ENCODE data around the gene EFCAB8.
A peak's percentile ranks its signal among the peaks of the same experiment; 100 is the strongest.
"Not testable (repeated sequence)": the region's sequence is repeated elsewhere in the genome, so short reads cannot be mapped to it uniquely, and the experiment has no call there.

Gene EFCAB8

DNA sequence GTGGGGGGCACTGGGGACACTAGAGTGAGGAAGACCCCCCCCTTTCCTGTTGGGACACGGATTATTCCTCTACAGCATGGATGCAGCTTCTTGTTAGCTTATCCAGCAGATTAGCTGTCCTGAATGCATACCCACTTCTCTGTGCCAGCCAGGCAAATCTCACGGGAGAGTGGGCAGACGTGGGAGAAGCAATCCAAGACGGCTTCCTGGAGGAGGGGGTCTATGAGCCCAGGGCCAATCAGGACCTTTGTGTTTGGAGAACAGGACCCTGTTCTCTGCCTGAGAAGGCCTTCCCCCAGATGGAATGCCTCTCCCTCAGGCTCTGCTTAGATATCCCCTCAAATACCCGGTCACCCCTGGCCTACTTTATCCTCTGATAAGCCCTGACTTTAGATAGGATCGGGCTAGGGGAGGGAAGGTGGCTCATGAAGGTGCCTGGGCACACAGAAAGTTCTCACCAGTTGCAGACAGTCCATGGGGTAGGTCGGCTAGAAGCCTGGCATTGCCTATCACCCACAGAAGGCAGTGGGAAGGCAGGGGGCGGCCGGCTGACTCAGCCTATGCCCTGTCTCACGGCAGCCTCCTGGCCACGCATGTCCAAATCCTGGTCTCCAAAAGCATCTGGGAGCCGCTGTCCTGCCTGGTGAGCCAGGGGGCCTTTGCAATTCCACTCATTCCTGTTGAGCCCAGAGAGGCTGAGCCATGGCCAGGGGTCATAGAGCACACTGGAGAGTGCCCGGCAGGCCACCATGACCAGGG, 110.8 kb downstream of the EFCAB8 start:
- no peak for DNase-seq (ENCODE audit: low read depth)
- TF ChIP-seq, protein P1, sequence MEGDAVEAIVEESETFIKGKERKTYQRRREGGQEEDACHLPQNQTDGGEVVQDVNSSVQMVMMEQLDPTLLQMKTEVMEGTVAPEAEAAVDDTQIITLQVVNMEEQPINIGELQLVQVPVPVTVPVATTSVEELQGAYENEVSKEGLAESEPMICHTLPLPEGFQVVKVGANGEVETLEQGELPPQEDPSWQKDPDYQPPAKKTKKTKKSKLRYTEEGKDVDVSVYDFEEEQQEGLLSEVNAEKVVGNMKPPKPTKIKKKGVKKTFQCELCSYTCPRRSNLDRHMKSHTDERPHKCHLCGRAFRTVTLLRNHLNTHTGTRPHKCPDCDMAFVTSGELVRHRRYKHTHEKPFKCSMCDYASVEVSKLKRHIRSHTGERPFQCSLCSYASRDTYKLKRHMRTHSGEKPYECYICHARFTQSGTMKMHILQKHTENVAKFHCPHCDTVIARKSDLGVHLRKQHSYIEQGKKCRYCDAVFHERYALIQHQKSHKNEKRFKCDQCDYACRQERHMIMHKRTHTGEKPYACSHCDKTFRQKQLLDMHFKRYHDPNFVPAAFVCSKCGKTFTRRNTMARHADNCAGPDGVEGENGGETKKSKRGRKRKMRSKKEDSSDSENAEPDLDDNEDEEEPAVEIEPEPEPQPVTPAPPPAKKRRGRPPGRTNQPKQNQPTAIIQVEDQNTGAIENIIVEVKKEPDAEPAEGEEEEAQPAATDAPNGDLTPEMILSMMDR (IDR thresholded peaks at IDR 0.05; ENCODE audit: low read depth, low read length, missing control alignments): no peak
- no peak overlapping the region for H3K4me3 ChIP-seq (ENCODE audit: low read depth, low read length)

DNA sequence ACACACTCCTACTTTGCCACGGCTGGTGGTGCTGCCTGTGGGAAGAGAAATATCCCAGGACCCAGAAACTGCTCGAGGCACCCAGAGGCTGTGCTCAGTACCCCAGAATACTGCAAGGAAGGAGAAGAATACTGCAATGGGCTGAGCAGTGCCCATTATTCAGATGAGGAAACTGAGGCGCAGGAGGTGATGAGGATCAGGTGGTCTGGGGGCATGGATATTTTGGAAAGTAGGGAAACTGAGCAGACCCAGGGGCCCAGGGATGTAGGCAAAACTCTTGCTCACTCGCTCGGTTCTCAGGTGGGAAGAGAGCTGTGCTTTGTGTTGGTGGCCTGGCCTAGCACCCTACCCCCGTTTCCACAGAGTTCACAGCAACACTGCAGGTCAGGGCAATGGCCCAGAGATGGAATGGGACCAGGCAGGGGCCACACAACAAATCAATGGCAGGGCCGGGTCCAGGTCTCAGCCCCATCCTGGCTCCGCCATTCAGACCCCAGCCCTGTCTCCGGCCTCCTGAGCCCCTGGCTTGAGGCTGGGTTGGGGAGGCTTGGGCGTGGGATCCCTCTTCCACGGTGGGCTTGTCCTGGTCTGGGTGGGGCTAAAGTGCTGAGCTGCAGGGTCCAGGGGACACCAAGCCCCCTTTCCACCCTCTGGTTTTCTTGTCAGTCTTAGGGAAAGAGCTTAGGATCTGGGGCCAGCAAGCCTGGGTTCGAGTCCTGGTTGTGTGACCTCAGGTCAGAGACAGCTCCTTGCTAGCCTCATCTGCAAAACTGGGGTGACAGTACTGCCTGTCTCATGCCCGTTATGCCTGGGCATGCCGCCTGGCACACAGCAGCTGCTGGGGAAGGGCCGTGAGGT, 111.6 kb downstream of the EFCAB8 start:
- no peak for DNase-seq (ENCODE audit: low read depth)
- TF ChIP-seq, protein P1 (IDR thresholded peaks at IDR 0.05; ENCODE audit: low read depth, low read length, missing control alignments): no peak
- no peak overlapping the region for H3K4me3 ChIP-seq (ENCODE audit: low read depth, low read length)

DNA sequence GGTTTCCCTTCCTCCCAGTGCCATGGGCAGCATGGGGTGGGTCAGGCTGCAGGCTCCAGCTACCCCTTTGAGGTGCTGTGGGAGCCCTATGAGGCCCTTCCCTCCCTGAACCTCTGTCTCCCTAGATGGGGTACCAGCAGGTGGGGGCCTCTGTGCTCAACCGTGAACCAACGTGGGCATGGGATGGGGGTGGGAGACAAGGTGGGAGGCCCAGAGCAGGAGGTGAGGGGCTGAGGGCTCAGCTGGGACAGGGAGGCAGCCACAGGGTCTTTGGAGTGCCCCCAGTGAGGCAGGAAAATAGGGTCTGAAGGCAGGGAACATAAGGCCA, 112.2 kb downstream of the EFCAB8 start:
- H3K4me3 ChIP-seq (ENCODE audit: low read depth, low read length): no peak overlapping the region
- TF ChIP-seq, protein P1 (IDR thresholded peaks at IDR 0.05; ENCODE audit: low read depth, low read length, missing control alignments): no peak
- DNase-seq (ENCODE audit: low read depth): no peak

DNA sequence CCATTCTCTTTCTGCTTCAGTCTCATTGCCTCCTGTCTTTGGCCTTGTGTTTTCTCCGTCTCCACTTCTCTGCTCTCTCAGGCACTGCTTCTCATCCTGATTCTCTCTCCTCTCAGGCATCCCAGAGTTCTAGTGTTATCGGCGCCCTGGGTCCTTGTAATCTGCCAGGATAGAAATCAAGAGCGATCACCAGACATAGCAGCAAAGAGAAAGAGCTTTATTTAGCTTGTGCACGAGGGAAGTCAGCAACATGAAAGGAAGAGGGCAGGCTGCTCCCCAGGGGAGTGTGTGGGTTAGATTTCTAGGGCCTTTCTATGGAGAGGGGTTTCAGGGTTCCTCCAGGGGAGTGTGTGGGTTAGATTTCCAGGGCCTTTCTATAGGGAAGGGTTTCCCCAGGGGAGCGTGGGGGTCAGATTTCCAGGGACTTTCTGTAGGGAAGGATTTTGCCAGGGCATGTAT, 113.0 kb downstream of the EFCAB8 start:
- DNase-seq (ENCODE audit: low read depth): no peak
- TF ChIP-seq, protein P1 (IDR thresholded peaks at IDR 0.05; ENCODE audit: low read depth, low read length, missing control alignments): no peak
- no peak overlapping the region for H3K4me3 ChIP-seq (ENCODE audit: low read depth, low read length)

DNA sequence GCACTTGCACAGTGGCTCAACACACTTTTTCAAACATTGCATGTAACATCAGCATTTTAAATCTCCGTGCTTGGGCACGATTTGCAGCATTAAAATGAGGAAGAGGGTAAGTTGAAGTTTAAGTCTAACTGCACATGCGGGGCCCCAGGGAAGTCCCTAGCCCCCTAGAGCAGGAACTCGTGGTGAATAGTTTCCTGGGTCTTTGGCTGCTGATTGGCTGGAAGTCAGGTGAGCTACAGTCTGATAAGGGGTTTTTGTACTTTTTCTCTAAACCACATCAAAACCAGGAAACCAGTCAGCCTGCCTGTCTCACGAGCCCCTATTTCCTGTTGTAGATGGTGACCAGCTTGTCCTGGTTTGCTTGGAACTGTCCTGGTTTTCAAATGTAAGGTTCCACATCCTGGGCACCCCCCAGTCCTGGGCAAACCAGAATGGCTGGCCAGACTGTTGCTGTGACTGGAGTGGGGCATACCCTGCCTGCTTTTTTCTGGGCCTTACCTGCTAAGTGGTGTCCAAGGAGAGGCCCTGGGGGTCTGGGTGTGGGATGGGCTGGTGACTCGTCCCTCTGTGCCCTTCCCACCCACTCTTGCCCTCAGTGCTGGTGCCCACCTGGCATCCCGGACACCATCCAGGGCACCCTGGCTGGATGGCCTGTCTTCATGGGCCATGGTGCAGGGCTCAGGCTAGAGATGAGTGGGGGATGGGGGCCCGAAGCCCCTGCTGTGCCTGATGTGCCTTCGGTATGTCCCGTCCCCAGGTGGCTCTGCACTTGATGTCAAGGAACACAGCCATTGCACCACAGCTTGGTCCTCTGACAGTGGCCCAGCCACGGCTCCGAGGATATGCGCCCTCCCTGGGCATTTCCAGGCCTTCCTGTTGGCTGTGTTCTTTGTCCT, 113.7 kb downstream of the EFCAB8 start:
- peak; percentile 86 for DNase-seq (ENCODE audit: low read depth)
- H3K4me3 ChIP-seq (ENCODE audit: low read depth, low read length): no peak overlapping the region
- TF ChIP-seq, protein P1 (IDR thresholded peaks at IDR 0.05; ENCODE audit: low read depth, low read length, missing control alignments): no peak

DNA sequence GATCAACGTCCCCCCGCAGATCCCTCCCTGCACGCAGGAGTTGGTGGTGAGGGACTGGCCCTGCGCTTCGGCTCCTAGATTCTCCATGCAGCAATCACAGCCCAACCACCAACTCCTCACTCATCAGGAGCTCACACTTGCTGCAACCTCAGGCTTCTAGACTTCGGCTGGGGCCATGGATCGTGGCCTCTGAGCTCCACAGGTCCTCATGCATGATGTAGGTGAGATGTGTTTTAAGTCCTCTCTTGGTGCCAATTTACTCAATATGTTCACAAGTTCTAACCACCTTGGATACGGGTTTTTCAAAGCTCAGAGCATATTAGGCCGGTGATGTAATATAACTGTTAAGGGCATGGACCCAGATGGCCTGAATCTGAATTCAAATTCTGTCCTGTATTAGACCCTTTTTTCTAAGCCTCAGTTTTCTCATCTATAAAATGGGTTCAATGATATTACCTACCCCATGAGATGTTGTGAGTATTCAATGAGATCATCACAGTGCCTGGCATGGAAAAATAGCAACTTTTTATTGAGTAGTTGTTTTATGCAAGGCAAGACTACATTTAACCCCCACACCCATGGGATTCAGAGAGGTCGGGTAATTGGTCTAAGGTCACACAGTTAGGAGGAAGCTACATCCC, 114.5 kb downstream of the EFCAB8 start:
- DNase-seq (ENCODE audit: low read depth): no peak
- TF ChIP-seq, protein P1 (IDR thresholded peaks at IDR 0.05; ENCODE audit: low read depth, low read length, missing control alignments): no peak
- no peak overlapping the region for H3K4me3 ChIP-seq (ENCODE audit: low read depth, low read length)

DNA sequence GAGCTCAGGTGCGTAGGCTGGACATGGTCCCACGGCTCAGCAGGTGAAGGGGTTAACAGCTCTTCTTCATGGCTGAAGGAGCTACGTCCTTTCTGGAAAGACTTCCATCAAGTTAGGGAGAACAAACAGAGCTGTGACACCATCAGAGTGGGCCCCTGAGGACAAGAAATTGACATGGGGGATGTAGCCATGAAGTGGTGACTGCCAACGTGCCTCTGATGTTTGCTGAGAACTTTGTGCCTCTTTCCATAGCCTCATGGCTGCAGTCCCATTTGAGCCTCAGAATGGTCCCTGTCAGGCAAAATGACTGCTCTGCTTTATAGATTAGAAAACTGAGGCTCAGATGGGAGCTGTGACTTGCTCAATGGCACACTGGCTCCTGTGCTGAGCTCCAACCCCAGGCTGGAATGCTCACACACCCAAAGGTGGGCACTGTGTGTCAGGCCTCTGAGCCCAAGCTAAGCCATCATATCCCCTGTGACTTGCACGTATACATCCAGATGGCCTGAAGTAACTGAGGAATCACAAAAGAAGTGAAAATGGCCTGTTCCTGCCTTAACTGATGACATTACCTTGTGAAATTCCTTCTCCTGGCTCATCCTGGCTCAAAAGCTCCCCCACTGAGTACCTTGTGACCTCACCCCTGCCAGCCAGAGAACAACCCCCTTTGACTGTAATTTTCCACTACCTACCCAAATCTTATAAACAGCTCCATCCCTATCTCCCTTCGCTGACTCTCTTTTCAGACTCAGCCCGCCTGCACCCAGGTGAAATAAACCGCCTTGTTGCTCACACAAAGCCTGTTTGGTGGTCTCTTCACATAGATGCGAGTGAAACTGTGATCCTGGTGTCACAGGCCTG, 115.7 kb downstream of the EFCAB8 start:
- not testable (repeated sequence) for DNase-seq (ENCODE audit: low read depth); H3K4me3 ChIP-seq (ENCODE audit: low read depth, low read length)

DNA sequence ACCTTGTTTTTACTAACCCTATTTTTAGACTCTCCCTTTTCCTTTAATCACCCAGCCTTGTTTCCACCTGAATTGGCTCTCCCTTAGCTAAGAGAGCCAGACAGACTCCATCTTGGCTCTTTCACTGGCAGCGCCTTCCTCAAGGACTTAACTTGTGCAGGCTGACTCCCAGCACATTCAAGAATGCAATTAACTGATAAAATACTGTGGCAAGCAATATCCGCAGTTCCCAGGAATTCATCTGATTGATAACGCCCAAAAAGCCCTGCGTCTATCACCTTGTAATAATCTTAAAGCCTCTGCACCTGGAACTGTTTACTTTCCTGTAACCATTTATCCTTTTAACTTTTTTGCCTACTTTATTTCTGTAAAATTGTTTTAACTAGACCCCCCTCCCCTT, 116.4 kb downstream of the EFCAB8 start:
- not testable (repeated sequence) for DNase-seq (ENCODE audit: low read depth)

More for the DNA sequence above, 116.4 kb downstream of the EFCAB8 start:
- H3K4me3 ChIP-seq (ENCODE audit: low read depth, low read length): not testable (repeated sequence)

All from GM12864 (cell line).